A673 (cell line): ENCODE results near the gene PLXND1.

ENCODE experiments used
- EZH2 ChIP-seq: fragments of 200-600 bp; sonication (generic); IDR thresholded peaks from 2 replicates; pipeline ENCODE4 v1.6.1; 2017; ENCODE audit warnings: borderline replicate concordance, low read depth, mild to moderate bottlenecking, mixed read lengths, antibody characterized with exemption, low read length; ENCODE audit not compliant: poor library complexity, severe bottlenecking
- TF ChIP-seq, protein P1 (sequence below): fragments of 300-800, 200-600 bp; sonication (generic); conservative IDR thresholded peaks from 2 replicates; pipeline ENCODE4 v1.5.1; 2017; ENCODE audit warnings: low read depth, mild to moderate bottlenecking, antibody characterized with exemption, low read length, moderate library complexity, mixed read lengths

DNA sequence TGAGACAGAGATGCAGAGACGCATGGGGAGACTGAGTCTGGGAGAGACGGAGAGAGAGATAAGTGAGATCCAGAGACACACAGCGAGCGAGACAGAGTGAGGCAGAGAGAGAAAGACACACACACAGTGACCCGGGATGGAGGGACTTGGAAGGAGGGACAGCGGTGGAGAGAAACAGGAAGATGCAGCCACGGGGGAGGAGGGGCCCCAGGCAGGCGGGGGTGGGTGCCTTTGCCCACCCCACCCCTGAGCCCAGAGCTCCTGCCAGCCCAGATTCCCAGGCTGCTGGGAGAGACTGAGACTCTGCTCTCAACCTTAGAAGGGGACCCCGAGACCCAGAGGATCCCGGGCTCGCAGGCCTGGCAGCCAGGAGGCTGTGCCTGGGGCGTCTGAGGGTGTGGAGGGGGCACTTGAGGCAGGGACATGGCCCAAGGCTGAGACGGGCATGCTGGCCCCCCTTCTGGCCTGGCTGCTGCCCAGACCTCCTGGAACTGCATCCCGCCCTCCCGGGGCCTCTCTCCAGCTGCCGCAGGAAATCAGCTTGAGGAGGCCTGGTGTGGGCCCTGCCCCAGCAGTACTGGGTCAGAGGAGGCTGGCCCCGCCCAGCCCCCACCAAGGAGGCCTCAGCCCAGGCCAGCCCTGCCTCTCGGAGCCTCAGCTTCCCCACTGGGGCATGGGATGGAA, 45.4 kb downstream of the PLXND1 start:
- TF ChIP-seq, protein P1, sequence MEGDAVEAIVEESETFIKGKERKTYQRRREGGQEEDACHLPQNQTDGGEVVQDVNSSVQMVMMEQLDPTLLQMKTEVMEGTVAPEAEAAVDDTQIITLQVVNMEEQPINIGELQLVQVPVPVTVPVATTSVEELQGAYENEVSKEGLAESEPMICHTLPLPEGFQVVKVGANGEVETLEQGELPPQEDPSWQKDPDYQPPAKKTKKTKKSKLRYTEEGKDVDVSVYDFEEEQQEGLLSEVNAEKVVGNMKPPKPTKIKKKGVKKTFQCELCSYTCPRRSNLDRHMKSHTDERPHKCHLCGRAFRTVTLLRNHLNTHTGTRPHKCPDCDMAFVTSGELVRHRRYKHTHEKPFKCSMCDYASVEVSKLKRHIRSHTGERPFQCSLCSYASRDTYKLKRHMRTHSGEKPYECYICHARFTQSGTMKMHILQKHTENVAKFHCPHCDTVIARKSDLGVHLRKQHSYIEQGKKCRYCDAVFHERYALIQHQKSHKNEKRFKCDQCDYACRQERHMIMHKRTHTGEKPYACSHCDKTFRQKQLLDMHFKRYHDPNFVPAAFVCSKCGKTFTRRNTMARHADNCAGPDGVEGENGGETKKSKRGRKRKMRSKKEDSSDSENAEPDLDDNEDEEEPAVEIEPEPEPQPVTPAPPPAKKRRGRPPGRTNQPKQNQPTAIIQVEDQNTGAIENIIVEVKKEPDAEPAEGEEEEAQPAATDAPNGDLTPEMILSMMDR = no peak
- no peak for TF ChIP-seq EZH2
